ENCODE measurements around the gene CLCN3. TPM values are rescaled to one million over a fixed set of nuclear protein-coding genes. Genes with fewer than 3 reads are reported as not detected.

The CLCN3 gene
- total RNA-seq, 4 donors from 2014 or later = 14.0 to 61.5 (median 44.7) TPM

GRCh38 chr4:169650227-169650936 is 30.0 kb downstream of the CLCN3 start:
- Histone ChIP-seq H3K36me3 (no peaks in the 10 kb centered on the region), H3K9me3 (no peaks in the 10 kb centered on the region), H3K27me3 (no peaks in the 10 kb centered on the region), H3K4me3 (no peak overlapping the region), H3K27ac (no peak overlapping the region), H3K4me1 (peaks cover 0 to 7% (median 0%) of the 10 kb centered on the region in 4 donors)
- TF ChIP-seq CTCF (IDR thresholded peaks at IDR 0.05) (no peak), POLR2A (IDR thresholded peaks at IDR 0.05) (no peak)
- DNase-seq = no peak

GRCh38 chr4:169652535-169652934 is 32.2 kb downstream of the CLCN3 start:
- Histone ChIP-seq H3K9me3 (no peaks in the 10 kb centered on the region), H3K4me3 (no peak overlapping the region), H3K27me3 (no peaks in the 10 kb centered on the region), H3K4me1 (peaks cover 0 to 7% (median 0%) of the 10 kb centered on the region in 4 donors), H3K27ac (no peak overlapping the region), H3K36me3 (no peaks in the 10 kb centered on the region)
- DNase-seq = no peak
- TF ChIP-seq POLR2A (IDR thresholded peaks at IDR 0.05) = no peak
- TF ChIP-seq CTCF (IDR thresholded peaks at IDR 0.05) = no peak

GRCh38 chr4:169655401-169655800 is 35.0 kb downstream of the CLCN3 start:
- DNase-seq = no peak
- Histone ChIP-seq H3K27ac (no peak overlapping the region), H3K4me1 (peaks cover 0 to 14% (median 0%) of the 10 kb centered on the region in 4 donors), H3K9me3 (no peaks in the 10 kb centered on the region), H3K36me3 (no peaks in the 10 kb centered on the region), H3K4me3 (no peak overlapping the region), H3K27me3 (no peaks in the 10 kb centered on the region)
- TF ChIP-seq CTCF (IDR thresholded peaks at IDR 0.05) = no peak
- no peak for TF ChIP-seq POLR2A (IDR thresholded peaks at IDR 0.05)

- Histone ChIP-seq H3K4me3 (no peak overlapping the region), H3K27me3 (no peaks in the 10 kb centered on the region), H3K9me3 (no peaks in the 10 kb centered on the region), H3K4me1 (peaks cover 0 to 18% (median 0%) of the 10 kb centered on the region in 4 donors), H3K27ac (peak overlapping the region in 3 of 4 donors; percentile 4 to 83 (median 66)), H3K36me3 (no peaks in the 10 kb centered on the region)
- DNase-seq = no peak
- no peak for TF ChIP-seq CTCF (IDR thresholded peaks at IDR 0.05)
- TF ChIP-seq POLR2A (IDR thresholded peaks at IDR 0.05) = no peak
Measured at GRCh38 chr4:169657470-169658107, 37.2 kb downstream of the CLCN3 start.

- Histone ChIP-seq H3K4me3 (no peak overlapping the region), H3K9me3 (no peaks in the 10 kb centered on the region), H3K36me3 (no peaks in the 10 kb centered on the region), H3K27me3 (no peaks in the 10 kb centered on the region), H3K27ac (peak overlapping the region in 2 of 4 donors; percentile 4 to 83), H3K4me1 (peaks cover 0 to 24% (median 0%) of the 10 kb centered on the region in 4 donors)
- no peak for DNase-seq
- no peak for TF ChIP-seq CTCF (IDR thresholded peaks at IDR 0.05)
- TF ChIP-seq POLR2A (IDR thresholded peaks at IDR 0.05) = no peak
Measured at GRCh38 chr4:169658196-169658595, 37.8 kb downstream of the CLCN3 start.
